ENCODE measurements around the gene LRRC46.

LRRC46 gene

GRCh38 chr17:47840001-47840741 is 8.7 kb downstream of the LRRC46 start:
- DNase-seq (ENCODE audit: low read depth) = no peak
- no peak for TF ChIP-seq CTCF (IDR thresholded peaks at IDR 0.05; ENCODE audit: low read length, missing control alignments)
- peak overlapping the region; percentile 92 for H3K4me3 ChIP-seq (replicated peaks; ENCODE audit: low read depth, low read length)

DNA sequence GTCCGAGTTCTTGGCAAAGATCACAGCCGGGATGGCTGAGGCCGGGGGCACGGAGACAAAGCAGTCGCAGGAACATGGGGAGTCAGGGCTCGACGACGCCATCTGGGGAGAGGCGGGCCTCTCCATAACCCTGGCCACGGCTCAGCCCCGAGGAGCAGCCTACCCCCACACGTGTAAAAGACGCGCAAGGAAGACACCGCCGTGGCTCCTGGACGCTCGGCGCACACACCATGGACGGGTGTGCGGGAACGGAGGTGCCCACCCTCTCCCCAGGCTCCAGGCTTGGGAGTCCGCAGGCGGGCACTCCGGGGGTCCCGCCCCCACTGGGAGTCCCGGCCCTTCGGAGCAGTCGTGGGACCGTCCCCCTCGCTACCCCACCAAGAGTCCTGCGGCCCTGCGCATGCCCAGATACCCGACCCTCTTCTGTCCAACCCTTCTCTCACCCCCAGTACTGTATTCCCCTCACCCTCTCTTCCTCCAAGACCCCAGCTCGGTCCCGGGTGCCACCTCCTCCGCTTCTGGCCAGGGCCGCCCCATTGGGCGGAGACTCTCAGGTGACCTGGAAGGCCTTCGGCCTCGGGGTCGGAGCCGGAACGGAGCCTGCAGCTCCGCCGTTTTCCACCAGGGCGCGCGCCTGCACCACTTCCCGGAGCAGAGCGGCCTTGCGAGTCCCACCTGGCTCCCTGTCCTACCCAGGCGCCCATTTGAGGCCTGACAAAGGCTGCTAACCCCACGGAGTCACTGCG is 9.4 kb downstream of the LRRC46 start, which contains the start of gene SCRN2:
Gene SCRN2, minus strand, starts transcription at position 532 of the 746 bp plus-strand sequence. Its CDS starts 430 bp downstream, at position 102.
- H3K4me3 ChIP-seq (replicated peaks; ENCODE audit: low read depth, low read length) = peak within 1 kb of the TSS; percentile 92
- peak; percentile 86 for TF ChIP-seq CTCF (IDR thresholded peaks at IDR 0.05; ENCODE audit: low read length, missing control alignments)
- peak; percentile 85 for DNase-seq (ENCODE audit: low read depth)

DNA sequence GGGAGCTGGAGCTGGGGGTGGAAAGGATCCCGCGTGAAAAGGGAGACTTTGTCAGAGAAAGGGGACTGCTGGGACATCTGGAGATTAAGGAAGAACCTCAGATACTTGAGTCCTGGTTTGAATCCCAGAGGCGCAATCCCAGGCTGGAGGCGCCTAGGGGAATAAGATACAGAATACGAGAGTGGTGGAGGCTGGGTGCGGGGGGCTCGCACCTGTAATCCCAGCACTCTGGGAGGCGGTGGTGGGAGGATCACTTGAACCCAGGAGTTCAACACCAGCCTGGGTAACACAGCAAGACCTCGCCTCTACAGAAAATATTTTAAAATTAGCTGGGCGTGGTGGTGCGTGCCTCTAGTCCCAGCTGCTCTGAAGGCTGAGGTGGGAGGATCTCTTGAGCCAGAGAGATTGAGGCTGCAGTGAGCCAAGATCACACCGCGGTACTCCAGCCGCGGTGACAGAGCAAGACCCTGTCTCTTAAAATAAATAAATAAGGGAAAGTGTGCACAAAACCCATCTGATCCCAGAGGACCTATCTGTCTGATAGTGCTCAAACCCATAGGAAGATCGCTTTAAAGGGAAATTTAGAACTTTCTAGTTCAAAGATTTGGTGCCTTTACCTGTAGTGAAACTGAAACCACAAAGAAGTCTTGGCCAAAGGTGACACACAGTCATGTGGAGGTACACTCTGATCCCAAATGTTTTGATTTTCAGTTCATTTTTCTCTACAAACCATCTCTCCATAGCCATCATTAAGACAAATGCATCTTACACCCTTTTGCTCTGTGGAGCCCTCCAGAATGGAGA is 10.2 kb downstream of the LRRC46 start:
- no peak for TF ChIP-seq CTCF (IDR thresholded peaks at IDR 0.05; ENCODE audit: low read length, missing control alignments)
- H3K4me3 ChIP-seq (replicated peaks; ENCODE audit: low read depth, low read length) = peak overlapping the region; percentile 92
- no peak for DNase-seq (ENCODE audit: low read depth)

GRCh38 chr17:47843391-47843730 is 11.9 kb downstream of the LRRC46 start:
- TF ChIP-seq CTCF (IDR thresholded peaks at IDR 0.05; ENCODE audit: low read length, missing control alignments) = no peak
- no peak for DNase-seq (ENCODE audit: low read depth)
- H3K4me3 ChIP-seq (replicated peaks; ENCODE audit: low read depth, low read length) = no peak overlapping the region

DNA sequence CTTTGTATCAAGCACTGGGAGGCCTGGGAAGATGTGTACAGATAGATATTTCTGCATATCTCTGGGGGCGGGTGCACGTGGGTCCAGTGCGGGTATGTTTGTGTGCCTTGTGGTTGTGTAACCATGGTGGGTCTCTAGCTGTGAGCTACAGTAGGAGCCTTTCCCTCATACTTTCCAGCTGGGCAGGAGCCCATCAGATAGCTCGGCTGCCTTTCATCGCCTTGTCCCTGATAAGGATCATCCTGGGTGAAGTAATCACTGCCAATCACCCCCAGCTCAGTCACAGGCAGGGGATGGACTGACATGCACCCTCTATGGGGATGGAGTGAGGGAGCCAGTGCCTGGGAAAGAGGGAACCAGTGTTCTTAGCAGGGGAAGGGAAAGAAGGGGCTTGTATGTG is 12.8 kb downstream of the LRRC46 start:
- TF ChIP-seq CTCF (IDR thresholded peaks at IDR 0.05; ENCODE audit: low read length, missing control alignments) = no peak
- peak; percentile 31 for DNase-seq (ENCODE audit: low read depth)
- H3K4me3 ChIP-seq (replicated peaks; ENCODE audit: low read depth, low read length) = no peak overlapping the region

DNA sequence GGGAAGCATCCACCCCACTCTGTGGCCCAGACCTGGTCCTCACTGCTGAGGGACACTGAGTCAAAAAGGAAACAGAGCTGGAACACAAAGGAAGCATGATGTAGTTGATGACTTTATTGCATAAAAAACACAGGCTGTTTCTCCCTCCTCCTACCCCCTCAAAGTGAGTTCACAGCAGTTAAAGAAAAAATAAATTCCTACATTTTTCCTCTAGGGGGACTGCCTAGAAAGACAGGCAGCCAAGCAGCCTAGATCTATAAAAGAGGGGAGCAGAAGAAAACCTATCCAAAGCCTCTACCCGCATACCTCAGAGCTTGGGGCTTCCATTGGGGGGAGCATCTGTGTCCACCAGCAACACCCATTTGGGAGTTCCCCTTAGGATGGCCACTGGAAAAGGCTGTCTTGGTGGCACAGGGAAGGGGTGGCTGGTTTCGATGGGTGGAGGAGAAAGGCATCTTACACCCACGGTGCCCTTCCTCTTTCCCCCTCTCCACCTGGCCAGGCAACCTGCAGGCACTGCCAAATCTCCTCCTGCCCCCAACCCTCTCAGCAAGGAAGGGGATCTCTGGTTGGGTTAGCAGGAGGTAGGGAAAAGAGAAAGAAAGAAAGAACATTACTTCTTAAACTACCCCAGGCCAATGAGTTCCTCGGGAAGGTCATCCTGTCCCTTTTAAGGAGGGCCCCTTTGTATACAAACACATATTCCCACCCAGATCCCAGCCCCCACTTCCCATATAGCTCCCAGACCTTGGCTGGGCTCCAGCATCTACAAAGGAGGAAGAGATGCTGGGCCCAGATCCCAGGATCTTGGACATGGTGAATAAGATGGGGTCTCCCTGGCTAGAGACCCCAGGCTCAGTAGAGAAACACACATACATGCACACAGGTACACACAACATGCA is 13.6 kb downstream of the LRRC46 start:
- peak; percentile 41 for DNase-seq (ENCODE audit: low read depth)
- no peak overlapping the region for H3K4me3 ChIP-seq (replicated peaks; ENCODE audit: low read depth, low read length)

More for the DNA sequence above, 13.6 kb downstream of the LRRC46 start:
- TF ChIP-seq CTCF (IDR thresholded peaks at IDR 0.05; ENCODE audit: low read length, missing control alignments) = peak; percentile 42
